Parathyroid adenoma (tissue), 2 donors: ENCODE data around the gene ASIC2.

Experiments
- H2AFZ ChIP-seq: fragments of 300-600 bp; sonication (generic); one replicate; pipeline ENCODE4 v1.7.0; 2017; ENCODE audit warnings: antibody characterized with exemption, mild to moderate bottlenecking
- H3K27ac ChIP-seq: fragments of 300-600 bp; sonication (generic); one replicate; pipeline ENCODE4 v1.7.0; 2017
- H3K27me3 ChIP-seq: fragments of 300-600 bp; sonication (generic); one replicate; pipeline ENCODE4 v1.7.0; 2017; ENCODE audit warnings: low read length; ENCODE audit not compliant: control insufficient read depth, insufficient read depth
- H3K36me3 ChIP-seq: fragments of 300-600 bp; sonication (generic); one replicate; pipeline ENCODE4 v1.7.0; 2017; ENCODE audit warnings: low read length; ENCODE audit not compliant: control insufficient read depth, insufficient read depth
- H3K4me1 ChIP-seq: fragments of 300-600 bp; sonication (generic); one replicate; pipeline ENCODE4 v1.7.0; 2017; ENCODE audit warnings: control low read depth
- H3K4me2 ChIP-seq: fragments of 300-600 bp; sonication (generic); one replicate; pipeline ENCODE4 v1.7.0; 2017; ENCODE audit warnings: low read length
- H3K4me3 ChIP-seq: fragments of 300-600 bp; sonication (generic); one replicate; pipeline ENCODE4 v1.7.0; 2017; ENCODE audit warnings: low read depth, low read length
- H3K79me2 ChIP-seq: fragments of 300-600 bp; sonication (generic); one replicate; pipeline ENCODE4 v1.7.0; 2017; ENCODE audit warnings: control low read depth
- H3K9ac ChIP-seq: fragments of 300-600 bp; sonication (generic); one replicate; pipeline ENCODE4 v1.7.0; 2017; ENCODE audit warnings: mild to moderate bottlenecking
- H3K9me3 ChIP-seq: fragments of 300-600 bp; sonication (generic); one replicate; pipeline ENCODE4 v1.7.0; 2017; ENCODE audit warnings: low read length; ENCODE audit not compliant: control insufficient read depth
- TF ChIP-seq, protein P1 (sequence below): fragments of 300-600 bp; sonication (generic); IDR thresholded peaks from one replicate; pipeline ENCODE4 v1.7.0; 2017; ENCODE audit warnings: antibody characterized with exemption, mild to moderate bottlenecking
- donor health status: primary hyperparathyroidism.

The ASIC2 gene

DNA sequence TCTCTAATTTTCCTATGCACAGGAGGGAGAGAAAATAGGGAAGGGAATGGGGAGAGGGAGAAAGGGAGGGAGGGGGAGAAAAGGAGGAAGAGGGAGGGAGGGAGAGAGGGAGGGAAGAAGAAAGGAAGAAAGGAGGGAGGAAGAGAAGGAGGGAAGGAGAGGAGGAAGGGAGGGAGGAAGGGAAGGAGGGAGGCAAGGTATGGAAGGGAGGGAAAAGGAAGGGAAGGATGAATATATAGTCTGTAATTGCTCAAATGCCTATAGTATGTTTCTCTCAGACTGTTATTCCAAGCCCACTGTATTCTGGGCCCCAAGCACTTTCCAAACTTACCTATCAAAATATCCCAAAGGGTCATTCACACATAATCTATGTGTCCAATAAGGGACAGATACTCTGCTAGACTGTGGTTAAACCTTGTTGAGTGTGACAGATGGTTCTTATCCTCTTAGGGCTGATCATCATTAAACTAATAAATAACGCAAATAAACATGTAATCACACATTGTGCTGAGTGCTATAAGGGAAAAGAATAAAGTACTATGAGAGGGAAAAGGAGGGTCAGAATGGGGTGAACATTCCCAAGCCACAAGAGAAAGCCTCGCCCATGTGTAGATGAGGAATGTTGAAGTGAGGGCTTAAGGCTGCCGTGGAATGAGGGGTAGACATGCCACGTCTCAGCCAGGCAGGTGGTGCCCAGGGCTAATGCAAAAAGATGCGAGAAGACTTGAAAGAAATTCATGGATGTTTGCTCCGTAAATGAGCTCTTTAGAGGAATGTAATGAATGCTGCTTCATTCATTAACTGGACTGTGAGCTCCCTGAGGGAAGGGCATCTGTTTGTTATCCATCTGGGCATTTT, 30.6 kb downstream of the ASIC2 start:
- no peaks in the 10 kb centered on the region for H3K79me2 ChIP-seq
- no peak overlapping the region for H3K4me2 ChIP-seq
- TF ChIP-seq, protein P1, sequence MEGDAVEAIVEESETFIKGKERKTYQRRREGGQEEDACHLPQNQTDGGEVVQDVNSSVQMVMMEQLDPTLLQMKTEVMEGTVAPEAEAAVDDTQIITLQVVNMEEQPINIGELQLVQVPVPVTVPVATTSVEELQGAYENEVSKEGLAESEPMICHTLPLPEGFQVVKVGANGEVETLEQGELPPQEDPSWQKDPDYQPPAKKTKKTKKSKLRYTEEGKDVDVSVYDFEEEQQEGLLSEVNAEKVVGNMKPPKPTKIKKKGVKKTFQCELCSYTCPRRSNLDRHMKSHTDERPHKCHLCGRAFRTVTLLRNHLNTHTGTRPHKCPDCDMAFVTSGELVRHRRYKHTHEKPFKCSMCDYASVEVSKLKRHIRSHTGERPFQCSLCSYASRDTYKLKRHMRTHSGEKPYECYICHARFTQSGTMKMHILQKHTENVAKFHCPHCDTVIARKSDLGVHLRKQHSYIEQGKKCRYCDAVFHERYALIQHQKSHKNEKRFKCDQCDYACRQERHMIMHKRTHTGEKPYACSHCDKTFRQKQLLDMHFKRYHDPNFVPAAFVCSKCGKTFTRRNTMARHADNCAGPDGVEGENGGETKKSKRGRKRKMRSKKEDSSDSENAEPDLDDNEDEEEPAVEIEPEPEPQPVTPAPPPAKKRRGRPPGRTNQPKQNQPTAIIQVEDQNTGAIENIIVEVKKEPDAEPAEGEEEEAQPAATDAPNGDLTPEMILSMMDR, result no peak
- H3K4me1 ChIP-seq, result no peaks in the 10 kb centered on the region
- H3K9ac ChIP-seq, result no peak overlapping the region
- no peaks in the 10 kb centered on the region for H3K9me3 ChIP-seq
- no peak overlapping the region for H3K27ac ChIP-seq
- H2AFZ ChIP-seq, result no peak overlapping the region
- no peaks in the 10 kb centered on the region for H3K36me3 ChIP-seq
- H3K27me3 ChIP-seq, result no peaks in the 10 kb centered on the region
- H3K4me3 ChIP-seq, result no peak overlapping the region

DNA sequence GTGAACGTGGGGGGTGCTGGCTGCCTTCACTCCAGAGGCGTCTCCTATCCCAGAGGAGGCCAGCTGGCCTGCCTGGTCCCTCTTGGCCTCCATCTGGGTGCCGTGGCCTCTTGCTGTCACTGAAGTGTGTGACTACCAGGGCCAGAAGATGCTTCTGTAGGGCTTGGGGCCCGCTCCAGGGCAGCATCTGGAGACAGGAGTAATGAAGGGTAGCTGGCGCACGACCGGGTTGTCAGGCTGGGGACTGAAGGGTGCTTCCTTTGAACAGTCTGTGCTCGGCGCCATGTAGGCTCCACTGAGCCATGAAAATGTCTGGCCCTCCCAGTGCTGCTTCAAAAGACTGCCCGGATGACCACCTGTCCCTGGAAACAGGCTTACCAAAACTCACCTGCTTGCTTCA, 31.3 kb downstream of the ASIC2 start:
- Histone ChIP-seq H3K79me2 (no peaks in the 10 kb centered on the region), H3K27me3 (no peaks in the 10 kb centered on the region), H3K27ac (no peak overlapping the region), H3K9me3 (no peaks in the 10 kb centered on the region), H3K4me1 (no peaks in the 10 kb centered on the region), H3K4me2 (no peak overlapping the region), H3K9ac (no peak overlapping the region), H3K4me3 (no peak overlapping the region), H2AFZ (no peak overlapping the region), H3K36me3 (no peaks in the 10 kb centered on the region)
- TF ChIP-seq, protein P1, result no peak

DNA sequence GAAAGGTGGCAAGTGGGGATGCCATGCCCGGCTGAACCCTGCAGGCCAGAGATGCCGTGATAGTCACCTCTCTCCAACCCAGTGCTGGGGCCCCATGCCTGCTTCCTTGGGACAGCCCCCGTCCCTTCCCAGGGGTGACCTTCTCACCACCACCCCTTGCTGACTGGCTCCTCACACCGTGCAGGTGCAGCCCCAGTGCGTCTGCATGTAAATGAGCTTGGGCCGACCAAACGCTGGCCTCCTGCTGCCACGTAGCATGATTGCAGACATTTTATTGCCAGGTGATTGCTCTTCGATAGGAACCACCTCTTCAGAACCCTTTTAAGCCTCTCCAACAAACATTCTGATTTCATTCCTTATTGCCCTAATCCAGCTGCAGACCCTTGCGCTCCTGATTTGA, 32.5 kb downstream of the ASIC2 start:
- Histone ChIP-seq H3K36me3 (no peaks in the 10 kb centered on the region), H3K9me3 (no peaks in the 10 kb centered on the region), H3K4me2 (no peak overlapping the region), H2AFZ (no peak overlapping the region), H3K4me3 (no peak overlapping the region), H3K27me3 (no peaks in the 10 kb centered on the region), H3K4me1 (no peaks in the 10 kb centered on the region), H3K79me2 (no peaks in the 10 kb centered on the region), H3K27ac (no peak overlapping the region), H3K9ac (no peak overlapping the region)
- TF ChIP-seq, protein P1, result no peak

DNA sequence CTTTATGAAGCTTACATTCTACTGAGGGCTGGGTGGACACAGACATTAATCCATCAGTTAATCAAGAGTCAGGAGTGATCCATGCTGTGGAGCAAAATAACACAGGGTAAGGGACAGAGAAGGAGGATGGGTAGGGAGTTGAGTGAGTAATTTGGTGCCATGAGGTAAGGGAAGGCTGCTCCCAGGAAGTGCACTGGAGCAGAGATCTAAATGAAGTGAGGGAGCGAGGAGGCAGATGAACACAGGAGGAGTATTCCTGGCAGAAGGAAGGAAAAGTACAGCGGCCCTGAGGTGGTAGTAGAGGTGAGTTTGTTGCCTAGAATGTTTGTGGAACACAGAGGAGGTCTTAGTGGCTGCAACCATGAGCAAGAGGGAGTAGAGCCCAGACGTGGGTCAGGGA, 34.8 kb downstream of the ASIC2 start:
- no peaks in the 10 kb centered on the region for H3K9me3 ChIP-seq
- H3K36me3 ChIP-seq, result no peaks in the 10 kb centered on the region
- H3K27ac ChIP-seq, result no peak overlapping the region
- no peaks in the 10 kb centered on the region for H3K79me2 ChIP-seq
- H3K27me3 ChIP-seq, result no peaks in the 10 kb centered on the region
- H2AFZ ChIP-seq, result no peak overlapping the region
- H3K4me1 ChIP-seq, result no peaks in the 10 kb centered on the region
- no peak overlapping the region for H3K9ac ChIP-seq
- no peak overlapping the region for H3K4me2 ChIP-seq
- H3K4me3 ChIP-seq, result no peak overlapping the region
- TF ChIP-seq, protein P1, result no peak

DNA sequence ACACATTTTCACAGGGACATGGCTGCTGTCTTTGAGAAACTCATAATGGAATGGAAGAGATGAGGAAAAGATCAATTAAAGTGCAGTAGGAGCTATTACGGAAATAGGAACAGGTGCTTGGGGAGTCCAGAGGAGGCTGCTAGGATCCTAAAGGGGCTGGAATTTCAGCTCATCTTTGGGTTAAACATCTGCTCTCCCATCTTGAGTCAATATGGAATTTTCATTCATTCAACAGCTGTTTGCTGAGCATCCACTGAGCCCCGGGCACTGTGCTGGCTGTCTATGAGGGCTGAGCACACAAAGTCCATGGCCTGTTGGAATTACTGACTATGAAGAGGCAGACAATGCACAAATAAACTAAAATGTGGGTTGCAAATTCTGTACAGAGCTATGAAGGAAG, 47.9 kb downstream of the ASIC2 start:
- no peaks in the 10 kb centered on the region for H3K9me3 ChIP-seq
- H2AFZ ChIP-seq, result no peak overlapping the region
- no peaks in the 10 kb centered on the region for H3K27me3 ChIP-seq
- H3K4me3 ChIP-seq, result no peak overlapping the region
- no peak overlapping the region for H3K9ac ChIP-seq
- H3K27ac ChIP-seq, result no peak overlapping the region
- no peaks in the 10 kb centered on the region for H3K4me1 ChIP-seq
- TF ChIP-seq, protein P1, result no peak
- H3K36me3 ChIP-seq, result no peaks in the 10 kb centered on the region
- H3K4me2 ChIP-seq, result no peak overlapping the region
- no peaks in the 10 kb centered on the region for H3K79me2 ChIP-seq
